A673 (cell line): ENCODE results near the gene SAMD10.

Experiments used
- EZH2 ChIP-seq: fragments of 200-600 bp; sonication (generic); IDR thresholded peaks from 2 replicates; pipeline ENCODE4 v1.6.1; 2017; ENCODE audit warnings: borderline replicate concordance, low read depth, mild to moderate bottlenecking, mixed read lengths, antibody characterized with exemption, low read length; ENCODE audit not compliant: poor library complexity, severe bottlenecking
- TF ChIP-seq, protein P1 (sequence below): fragments of 300-800, 200-600 bp; sonication (generic); conservative IDR thresholded peaks from 2 replicates; pipeline ENCODE4 v1.5.1; 2017; ENCODE audit warnings: low read depth, mild to moderate bottlenecking, antibody characterized with exemption, low read length, moderate library complexity, mixed read lengths

DNA sequence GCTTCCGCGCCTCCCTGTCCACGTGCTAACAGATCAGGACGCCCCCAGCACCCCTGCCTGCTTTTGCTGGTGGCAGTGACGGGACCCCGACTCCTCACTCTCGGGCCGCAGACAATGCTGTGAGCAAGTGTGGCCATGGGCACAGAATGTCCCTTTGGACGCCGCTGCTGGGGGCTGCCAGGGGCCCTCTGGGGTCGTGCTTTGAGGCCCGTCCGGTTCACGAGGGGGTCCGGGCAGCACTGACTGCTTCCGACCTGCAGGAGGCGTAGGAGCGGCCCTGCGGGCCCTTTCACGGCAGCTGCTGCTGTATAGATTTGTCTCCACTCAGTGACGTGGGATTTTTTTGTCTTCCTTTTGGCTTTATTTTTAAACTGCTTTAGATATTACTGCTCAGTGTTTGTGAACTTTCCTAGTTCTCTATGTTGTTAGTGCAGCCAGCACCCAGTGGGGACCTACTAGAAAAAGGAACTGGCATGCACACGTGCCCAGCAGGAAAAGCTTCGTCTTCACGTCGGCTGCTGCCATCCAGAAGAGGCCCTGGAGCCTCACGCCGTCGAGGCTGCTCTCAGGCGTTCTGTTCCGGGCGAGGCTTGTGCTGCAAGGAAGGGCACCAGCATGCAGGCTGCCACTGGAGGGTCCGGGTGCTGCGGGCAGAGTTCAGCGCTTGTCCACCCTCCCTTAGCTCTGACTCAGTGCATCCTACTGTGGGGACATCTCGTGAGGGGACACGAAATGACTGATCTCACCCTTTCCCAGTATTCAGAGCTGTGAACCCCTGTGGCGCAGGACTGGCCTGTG lies 45.0 kb downstream of the SAMD10 start:
- TF ChIP-seq, protein P1, sequence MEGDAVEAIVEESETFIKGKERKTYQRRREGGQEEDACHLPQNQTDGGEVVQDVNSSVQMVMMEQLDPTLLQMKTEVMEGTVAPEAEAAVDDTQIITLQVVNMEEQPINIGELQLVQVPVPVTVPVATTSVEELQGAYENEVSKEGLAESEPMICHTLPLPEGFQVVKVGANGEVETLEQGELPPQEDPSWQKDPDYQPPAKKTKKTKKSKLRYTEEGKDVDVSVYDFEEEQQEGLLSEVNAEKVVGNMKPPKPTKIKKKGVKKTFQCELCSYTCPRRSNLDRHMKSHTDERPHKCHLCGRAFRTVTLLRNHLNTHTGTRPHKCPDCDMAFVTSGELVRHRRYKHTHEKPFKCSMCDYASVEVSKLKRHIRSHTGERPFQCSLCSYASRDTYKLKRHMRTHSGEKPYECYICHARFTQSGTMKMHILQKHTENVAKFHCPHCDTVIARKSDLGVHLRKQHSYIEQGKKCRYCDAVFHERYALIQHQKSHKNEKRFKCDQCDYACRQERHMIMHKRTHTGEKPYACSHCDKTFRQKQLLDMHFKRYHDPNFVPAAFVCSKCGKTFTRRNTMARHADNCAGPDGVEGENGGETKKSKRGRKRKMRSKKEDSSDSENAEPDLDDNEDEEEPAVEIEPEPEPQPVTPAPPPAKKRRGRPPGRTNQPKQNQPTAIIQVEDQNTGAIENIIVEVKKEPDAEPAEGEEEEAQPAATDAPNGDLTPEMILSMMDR = peak; percentile 46
- TF ChIP-seq EZH2 = no peak
